ENCODE measurements around the gene LTO1.

Gene LTO1

GRCh38 chr11:69674267-69674885 lies 777 bp downstream of the LTO1 start:
- DNase-seq = no peak

GRCh38 chr11:69671734-69672465 lies 3.3 kb downstream of the LTO1 start:
- DNase-seq = no peak

GRCh38 chr11:69670158-69670845 lies 4.9 kb downstream of the LTO1 start:
- DNase-seq = peak; percentile 66

DNA sequence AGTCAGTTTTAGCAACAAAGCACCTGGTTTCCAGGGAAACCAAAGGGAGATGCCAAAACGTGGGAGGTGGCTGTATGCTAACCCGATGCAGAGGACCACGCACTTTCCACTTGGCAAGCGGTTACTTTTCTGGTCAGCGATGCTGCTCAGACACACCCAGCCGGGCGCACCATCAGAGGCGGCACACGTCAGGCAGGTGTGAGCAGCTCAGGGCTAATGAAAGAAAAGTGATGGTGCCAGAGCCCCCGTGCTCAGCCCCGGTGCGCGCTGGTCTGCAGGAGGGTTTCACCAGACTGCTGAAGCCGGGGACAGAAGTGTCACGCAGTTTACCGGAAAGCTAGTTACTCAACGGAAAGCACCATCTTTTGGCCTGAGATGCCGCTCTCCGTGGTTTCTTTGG lies 5.7 kb downstream of the LTO1 start:
- no peak for DNase-seq

GRCh38 chr11:69667619-69668604 lies 7.2 kb downstream of the LTO1 start:
- DNase-seq = no peak

DNA sequence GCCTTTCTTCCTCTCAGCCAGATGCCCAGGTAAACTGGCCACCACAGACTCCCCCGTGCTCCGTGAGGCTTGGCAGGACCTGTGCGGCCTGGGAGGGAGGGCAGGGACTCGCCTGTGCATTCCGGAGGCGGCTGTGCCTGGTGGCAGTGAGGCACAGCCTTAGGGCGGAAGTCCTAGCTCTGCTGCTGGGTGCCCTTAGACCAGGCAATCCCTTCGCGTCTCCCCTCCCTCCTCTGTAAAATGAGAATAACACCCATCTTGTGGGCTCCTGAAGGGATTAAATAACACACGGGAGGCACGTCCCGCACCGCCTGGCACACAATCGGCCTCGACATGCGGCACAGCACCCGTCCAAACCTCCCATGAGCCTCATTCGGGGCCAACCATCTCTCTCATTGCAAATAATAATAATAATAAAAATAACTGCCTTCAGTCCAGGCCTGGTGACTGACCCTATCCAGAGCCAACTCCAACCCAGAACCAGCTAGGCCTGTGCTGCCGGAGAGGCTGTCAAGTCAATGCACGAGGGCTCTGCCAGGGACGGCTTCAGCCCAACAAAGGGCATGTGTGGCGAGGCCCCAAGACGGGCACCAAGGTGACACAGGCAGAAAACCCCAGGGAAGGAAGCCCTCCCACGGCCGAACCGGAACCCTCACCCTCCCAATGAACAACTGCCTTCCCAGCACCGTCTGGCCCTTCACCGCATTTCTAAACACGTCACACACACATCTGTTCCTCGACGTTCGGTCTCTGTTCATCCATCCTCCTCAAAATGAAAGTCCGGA lies 8.2 kb downstream of the LTO1 start:
- no peak for DNase-seq

DNA sequence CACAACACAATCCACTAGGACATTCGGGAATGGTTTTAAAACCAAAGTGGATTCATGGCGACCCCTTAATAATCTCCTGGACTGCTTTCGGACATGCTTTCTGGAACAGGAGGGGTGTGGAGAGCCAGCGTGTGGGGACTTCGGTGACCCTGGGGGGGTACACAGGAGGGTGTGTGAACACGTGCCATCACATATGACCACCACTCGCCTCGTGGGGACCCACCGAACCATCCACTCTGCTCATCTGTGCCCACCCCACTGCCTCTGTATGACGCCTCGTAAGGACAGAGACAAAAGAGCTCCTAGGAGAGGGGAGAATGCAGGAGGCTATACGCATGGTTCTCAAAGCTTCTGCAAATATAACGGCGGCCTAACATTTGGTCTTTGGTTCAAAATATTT lies 8.9 kb downstream of the LTO1 start:
- no peak for DNase-seq

- no peak for DNase-seq
These were observed 9.5 kb downstream of the LTO1 start for GRCh38 chr11:69665669-69666068.

DNA sequence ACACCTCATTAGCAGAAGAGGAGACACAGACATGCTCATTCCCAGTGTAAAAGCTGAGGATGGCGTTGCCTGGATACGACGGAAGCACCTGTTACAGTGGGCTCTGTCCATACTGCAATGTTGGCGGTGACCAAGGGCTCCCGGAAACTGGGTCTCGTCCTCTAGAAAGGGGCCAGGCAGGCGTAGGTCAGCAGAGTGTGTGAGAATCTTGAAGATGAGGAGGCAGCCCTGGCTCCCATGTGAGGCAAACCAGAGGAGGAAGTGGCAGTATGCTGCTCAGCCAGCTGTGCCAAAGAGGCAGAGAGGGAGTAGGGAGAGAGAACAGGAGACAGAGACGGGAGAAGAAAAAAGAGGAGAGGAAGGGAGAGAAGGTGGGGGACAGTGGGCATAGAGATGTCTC lies 10.3 kb downstream of the LTO1 start:
- no peak for DNase-seq

- no peak for DNase-seq
These were observed 10.9 kb downstream of the LTO1 start for GRCh38 chr11:69664103-69664775.

DNA sequence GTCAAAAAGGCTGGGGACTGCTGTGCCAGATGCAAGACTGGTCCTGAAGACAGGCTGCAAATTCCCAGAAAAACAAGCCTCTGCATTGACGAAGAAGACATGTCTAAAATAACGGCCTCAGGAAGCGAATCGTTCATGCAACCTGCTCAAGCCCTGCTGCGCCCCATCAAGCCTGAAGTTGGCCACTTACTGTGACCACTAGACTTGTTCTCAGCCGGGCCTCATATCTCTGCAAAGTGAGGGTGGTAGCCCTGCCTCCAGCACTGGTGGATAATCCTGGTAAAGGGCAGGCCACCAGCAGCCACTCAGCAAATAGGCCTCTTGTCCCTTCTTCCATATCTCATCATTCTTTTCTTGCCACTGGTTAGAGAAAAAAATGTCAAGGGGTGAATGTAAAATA lies 11.8 kb downstream of the LTO1 start:
- no peak for DNase-seq

GRCh38 chr11:69662806-69663205 lies 12.3 kb downstream of the LTO1 start:
- no peak for DNase-seq

DNA sequence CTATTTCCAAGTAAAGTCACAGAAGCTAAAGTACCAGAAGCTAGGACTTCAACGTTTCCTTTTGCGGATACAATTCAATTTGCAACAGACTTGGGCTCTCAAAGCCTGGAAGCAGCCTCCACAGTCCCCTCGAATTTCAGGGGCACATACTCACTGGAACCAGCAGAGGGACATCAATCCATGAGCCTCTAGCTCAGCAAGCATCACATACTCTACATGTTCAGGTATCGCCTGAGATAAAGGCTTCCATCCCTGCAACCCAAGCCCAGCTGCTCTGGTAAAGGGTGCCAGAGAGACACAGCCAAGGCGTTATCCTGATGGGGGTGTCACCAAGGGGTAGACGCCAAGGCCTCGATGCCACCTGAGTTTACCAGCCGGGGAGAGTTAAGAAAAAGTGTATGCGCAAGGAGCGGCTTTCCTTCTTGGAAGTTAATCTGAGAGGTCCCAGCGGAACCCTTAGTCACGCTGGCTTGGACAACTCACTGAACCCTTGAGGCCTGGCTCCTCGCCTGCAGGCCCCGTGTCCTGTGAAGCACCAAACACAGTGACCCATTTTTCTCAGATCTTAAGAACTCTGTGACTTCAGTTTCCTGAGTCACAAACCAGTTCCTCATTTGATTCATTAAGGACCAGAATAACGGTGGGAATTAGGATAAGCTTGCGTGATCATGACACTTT lies 13.0 kb downstream of the LTO1 start:
- no peak for DNase-seq

- DNase-seq = no peak
These were observed 13.8 kb downstream of the LTO1 start for GRCh38 chr11:69661413-69661715.

DNA sequence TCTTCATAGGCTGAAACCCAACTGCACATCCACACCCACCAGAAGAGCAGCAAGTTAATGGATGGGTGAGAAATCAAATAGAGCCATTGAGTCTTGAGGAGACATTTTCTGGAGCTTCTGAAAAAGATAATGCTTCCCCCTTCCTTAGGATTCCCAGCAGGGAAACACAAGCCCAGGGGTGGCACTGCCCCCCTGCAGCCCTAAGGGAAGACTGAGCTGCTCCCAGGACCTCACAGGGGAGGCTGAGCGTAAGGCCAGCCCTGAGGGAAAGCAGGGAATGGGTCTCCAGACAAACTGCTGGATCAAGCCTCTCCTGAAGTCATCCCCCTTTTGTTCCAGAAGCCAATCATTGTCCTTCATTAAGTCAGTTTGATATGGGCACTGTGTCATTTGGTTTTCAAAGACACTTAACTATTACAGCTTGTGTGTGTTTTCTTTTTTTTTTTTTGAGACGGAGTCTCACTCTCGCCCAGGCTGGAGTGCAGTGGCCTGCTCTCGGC lies 15.1 kb downstream of the LTO1 start:
- no peak for DNase-seq

- no peak for DNase-seq
These were observed 15.6 kb downstream of the LTO1 start for GRCh38 chr11:69659591-69659990.

DNA sequence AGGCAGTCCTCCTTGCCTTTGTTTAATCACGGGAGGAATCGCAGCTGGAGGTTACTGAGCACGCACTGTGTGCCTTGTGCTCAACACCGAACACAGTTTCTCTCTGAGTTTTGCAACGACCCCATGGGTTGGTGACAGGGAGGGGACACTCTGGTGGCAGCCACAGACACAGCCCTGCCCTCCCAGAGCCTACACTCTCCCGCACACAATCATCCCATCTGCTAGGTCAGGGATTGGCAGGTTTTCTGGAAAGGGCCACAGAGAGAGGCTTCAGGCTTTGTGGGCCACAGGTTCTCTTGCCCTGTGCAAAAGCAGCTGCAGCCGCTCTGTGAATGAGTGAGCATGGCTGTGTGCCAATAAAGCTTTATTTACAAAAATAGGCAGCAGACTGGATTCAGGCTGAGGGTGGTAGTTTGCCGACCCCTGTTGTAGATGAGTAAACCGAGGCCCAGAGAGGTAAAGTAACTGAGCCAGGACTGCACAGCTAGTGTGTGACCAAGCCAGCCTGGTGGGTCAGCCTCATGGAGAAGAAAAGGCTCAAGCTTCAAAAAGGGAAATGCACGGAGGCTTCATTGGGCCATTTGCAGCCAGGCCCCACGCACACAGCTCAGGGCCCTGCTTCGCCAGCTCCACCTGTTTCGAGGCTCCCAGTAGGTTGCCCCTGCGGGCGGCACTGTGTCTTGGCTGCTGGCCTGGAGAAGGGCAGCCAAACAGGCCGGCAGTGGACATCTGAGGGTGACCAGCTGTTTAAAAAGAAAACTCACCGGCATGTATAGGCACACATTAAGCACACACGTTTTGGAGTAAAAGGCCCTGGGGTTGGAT lies 16.3 kb downstream of the LTO1 start:
- no peak for DNase-seq

- DNase-seq = no peak
These were observed 17.1 kb downstream of the LTO1 start for GRCh38 chr11:69657911-69658625.

GRCh38 chr11:69657456-69657910 lies 17.7 kb downstream of the LTO1 start:
- no peak for DNase-seq

Measured in CD4-positive, alpha-beta T cell treated with Interleukin-17A for 4 hours (primary cell).